H1 (cell line): ENCODE data around the gene BBX. TPM values are rescaled to one million over a fixed set of nuclear protein-coding genes. Genes with fewer than 3 reads are reported as not detected.

Source experiments
- CTCF ChIA-PET: fragments of 300-600 bp; sonication (Branson Sonifier 250); formaldehyde crosslinking; loops from one replicate; lab custom pipeline; 2021; ENCODE audit not compliant: partially characterized antibody; lab: Charles Lee
- POLR2A ChIA-PET: fragments of 300-600 bp; sonication (Branson Sonifier 250); formaldehyde crosslinking; loops from one replicate; lab custom pipeline; 2021; ENCODE audit warnings: inconsistent platforms; ENCODE audit not compliant: partially characterized antibody; lab: Charles Lee
- DNase-seq, 2 experiments: peaks; one replicate each; pipeline versions ENCODE4 v3.0.0 to v3.0.0-alpha.2; 2010 to 2022; ENCODE audit warnings: low spot score in 2 of 2, low read depth in 1 of 2, mixed read lengths in 1 of 2
- FAIRE-seq: peaks from 2 replicates; lab custom pipeline; 2011; peaks lifted over from hg19 to GRCh38; lab: Jason Lieb, UNC
- H2AFZ ChIP-seq: 2 replicates; pipeline ENCODE4 v1.8.1; 2012; ENCODE audit warnings: low read length, inconsistent platforms
- H2AK5ac ChIP-seq: 2 replicates; pipeline ENCODE4 v1.6.1; 2013; ENCODE audit warnings: low read depth, low read length
- H2BK120ac ChIP-seq: replicated peaks from 2 replicates; pipeline ENCODE3; 2013; ENCODE audit warnings: low read depth, low read length, inconsistent platforms
- H2BK12ac ChIP-seq: 2 replicates; pipeline ENCODE4 v1.6.1; 2013; ENCODE audit warnings: low read depth, low read length
- H2BK15ac ChIP-seq: 2 replicates; pipeline ENCODE4 v1.6.1; 2013; ENCODE audit warnings: low read length
- H2BK20ac ChIP-seq: 2 replicates; pipeline ENCODE4 v1.6.1; 2013; ENCODE audit warnings: low read length
- H2BK5ac ChIP-seq: 2 replicates; pipeline ENCODE4 v1.6.1; 2013; ENCODE audit warnings: low read depth, low read length
- H3K14ac ChIP-seq: 2 replicates; pipeline ENCODE4 v1.6.1; 2013; ENCODE audit warnings: inconsistent platforms; ENCODE audit not compliant: insufficient read length
- H3K18ac ChIP-seq: 2 replicates; pipeline ENCODE4 v1.6.1; 2013; ENCODE audit warnings: low read length; ENCODE audit errors: extremely low read depth
- H3K23ac ChIP-seq: 2 replicates; pipeline ENCODE4 v1.6.1; 2013; ENCODE audit warnings: inconsistent platforms; ENCODE audit not compliant: insufficient read length
- H3K23me2 ChIP-seq: 2 replicates; pipeline ENCODE4 v1.6.1; 2013; ENCODE audit warnings: low read depth, low read length
- H3K27ac ChIP-seq: 2 replicates; pipeline ENCODE4 v1.6.1; 2011; ENCODE audit warnings: low read depth, low read length, inconsistent platforms
- H3K27me3 ChIP-seq, 4 experiments: replicated peaks in 1 of 4; 1 replicate in 1 of 4; 2 replicates in 3 of 4; pipeline versions ENCODE4 v1.6.1 to v1.8.1; 2011 to 2013; ENCODE audit warnings: low read length in 3 of 4, mild to moderate bottlenecking in 3 of 4, inconsistent platforms in 2 of 4, mixed read lengths in 2 of 4, moderate library complexity in 1 of 4; ENCODE audit not compliant: control insufficient read depth in 3 of 4, insufficient read depth in 3 of 4; ENCODE audit errors: extremely low read depth in 1 of 4
- H3K36me3 ChIP-seq, 4 experiments: 2 replicates each; pipeline versions ENCODE4 v1.6.1 to v1.8.1; 2011 to 2013; ENCODE audit warnings: mild to moderate bottlenecking in 4 of 4, low read length in 3 of 4, moderate library complexity in 2 of 4, control low read depth in 1 of 4, inconsistent platforms in 1 of 4; ENCODE audit not compliant: insufficient read depth in 4 of 4, control insufficient read depth in 2 of 4
- H3K4ac ChIP-seq: replicated peaks from 2 replicates; pipeline ENCODE3; 2013; ENCODE audit warnings: low read length, low read depth, mixed read lengths, inconsistent platforms; ENCODE audit not compliant: insufficient read length
- H3K4me1 ChIP-seq, 4 experiments: replicated peaks in 1 of 4; 1 replicate in 1 of 4; 2 replicates in 3 of 4; pipeline versions ENCODE4 v1.6.1 to v1.8.1; 2011 to 2013; ENCODE audit warnings: low read length in 3 of 4, inconsistent platforms in 2 of 4, mixed read lengths in 1 of 4; ENCODE audit not compliant: insufficient read depth in 4 of 4, control insufficient read depth in 3 of 4
- H3K4me2 ChIP-seq, 2 experiments: 2 replicates each; pipeline versions ENCODE4 v1.6.1 to v1.8.1; 2011 to 2013; ENCODE audit warnings: low read depth in 2 of 2, low read length in 2 of 2, control low read depth in 1 of 2, inconsistent platforms in 1 of 2, mild to moderate bottlenecking in 1 of 2; ENCODE audit not compliant: insufficient read depth in 1 of 2
- H3K4me3 ChIP-seq, 4 experiments: fragments of 200-600, 300-600 bp in 1 of 4; sonication (generic), shearing (Covaris generic), sonication (Bioruptor Twin) in 1 of 4; 2 replicates each; pipeline versions ENCODE4 v1.5.1 to v1.8.1; 2011 to 2016; ENCODE audit warnings: low read length in 4 of 4, low read depth in 3 of 4, control low read depth in 2 of 4, inconsistent platforms in 2 of 4, mild to moderate bottlenecking in 2 of 4, mixed read lengths in 1 of 4, moderate library complexity in 1 of 4; ENCODE audit not compliant: insufficient read depth in 2 of 4; ENCODE audit errors: extremely low read depth in 1 of 4
- H3K56ac ChIP-seq: replicated peaks from 2 replicates; pipeline ENCODE3; 2013; ENCODE audit warnings: low read depth, mild to moderate bottlenecking, mixed read lengths, low read length, inconsistent platforms; ENCODE audit not compliant: insufficient read length
- H3K79me1 ChIP-seq: 2 replicates; pipeline ENCODE4 v1.6.1; 2013; ENCODE audit warnings: low read depth, low read length, control low read depth
- H3K79me2 ChIP-seq, 2 experiments: 2 replicates each; pipeline versions ENCODE4 v1.6.1 to v1.8.1; 2012 to 2013; ENCODE audit warnings: low read length in 2 of 2, mild to moderate bottlenecking in 2 of 2, inconsistent platforms in 1 of 2; ENCODE audit not compliant: insufficient read depth in 2 of 2, control insufficient read depth in 1 of 2
- H3K9ac ChIP-seq, 4 experiments: replicated peaks in 1 of 4; 1 replicate in 1 of 4; 2 replicates in 3 of 4; pipeline versions ENCODE4 v1.6.1 to v1.8.1; 2011 to 2013; ENCODE audit warnings: low read depth in 3 of 4, low read length in 3 of 4, control low read depth in 2 of 4, mild to moderate bottlenecking in 2 of 4, moderate library complexity in 2 of 4, inconsistent platforms in 1 of 4; ENCODE audit errors: extremely low read depth in 1 of 4
- H3K9me3 ChIP-seq, 2 experiments: 2 replicates each; pipeline versions ENCODE4 v1.6.1 to v1.8.1; 2012 to 2013; ENCODE audit warnings: mild to moderate bottlenecking in 2 of 2, moderate library complexity in 2 of 2, control low read depth in 1 of 2, inconsistent platforms in 1 of 2, low read depth in 1 of 2, low read length in 1 of 2, mixed read lengths in 1 of 2; ENCODE audit not compliant: insufficient read depth in 2 of 2
- H4K20me1 ChIP-seq, 2 experiments: replicated peaks in 1 of 2; 2 replicates each; pipeline versions ENCODE3 to v1.8.1; 2011 to 2013; ENCODE audit warnings: inconsistent platforms in 2 of 2, low read length in 2 of 2, mild to moderate bottlenecking in 1 of 2; ENCODE audit not compliant: insufficient read depth in 2 of 2, control insufficient read depth in 1 of 2
- H4K5ac ChIP-seq: 2 replicates; pipeline ENCODE4 v1.6.1; 2013; ENCODE audit warnings: low read length, low read depth, mixed read lengths, inconsistent platforms; ENCODE audit not compliant: insufficient read length
- H4K8ac ChIP-seq: 2 replicates; pipeline ENCODE4 v1.8.0; 2013; ENCODE audit warnings: mild to moderate bottlenecking, moderate library complexity, low read length, inconsistent platforms; ENCODE audit not compliant: insufficient read depth; ENCODE audit errors: extremely low read depth
- H4K91ac ChIP-seq: replicated peaks from 2 replicates; pipeline ENCODE3; 2013; ENCODE audit warnings: low read length, mixed read lengths, inconsistent platforms; ENCODE audit not compliant: insufficient read length
- BACH1 ChIP-seq: IDR thresholded peaks from 2 replicates; pipeline ENCODE4 v1.6.1; 2012; ENCODE audit warnings: low read length, improper control_type of control experiment
- HDAC2 ChIP-seq, 2 experiments: fragments of 300-600 bp in 1 of 2; sonication (generic) in 1 of 2; IDR thresholded peaks; 2 replicates each; pipeline ENCODE4 v1.6.1; 2011 to 2012; ENCODE audit warnings: low read depth in 2 of 2, low read length in 2 of 2, mild to moderate bottlenecking in 2 of 2, moderate library complexity in 2 of 2, borderline replicate concordance in 1 of 2, inconsistent platforms in 1 of 2
- POLR2A ChIP-seq, 2 experiments: IDR thresholded peaks; 1 replicate in 1 of 2; 2 replicates in 1 of 2; pipeline ENCODE4 v1.6.1; 2011; ENCODE audit warnings: low read depth in 2 of 2, low read length in 2 of 2, mild to moderate bottlenecking in 2 of 2; ENCODE audit errors: control extremely low read depth in 1 of 2
- WGBS, 2 experiments: shearing (Covaris generic) in 1 of 2; methylation state at CpG; one replicate each; pipeline versions ENCODE4 v1.1.6 to v1.1.7; 2013 to 2015; ENCODE audit warnings: low lambda C conversion rate in 2 of 2, mixed read lengths in 2 of 2, inconsistent platforms in 1 of 2, low coverage in 1 of 2, missing lambda C conversion rate in 1 of 2; ENCODE audit not compliant: insufficient replicate concordance in 2 of 2, insufficient coverage in 1 of 2, insufficient read length in 1 of 2; ENCODE audit errors: extremely low coverage in 1 of 2, missing lambda C conversion rate in 1 of 2; 5-methylcytosine and 5-hydroxymethylcytosine counted together
- polyA plus RNA-seq, 7 experiments: library from polyadenylated mRNA; depleted of rRNA in 3 of 7; stranded (reverse) in 5 of 7; unstranded in 2 of 7; fragments of >200 nt in 5 of 7; fragments of 200-250 nt in 2 of 7; gene quantifications; 1 replicate in 5 of 7; 2 replicates in 1 of 7; 4 replicates in 1 of 7; pipeline versions ENCODE4 v1.2.1 to v1.2.3, GENCODE V29; 2011 to 2013; ENCODE audit warnings: missing spikeins in 2 of 7, mixed read lengths in 2 of 7
- total RNA-seq: library from RNA; stranded (reverse); fragmentation: NEBNext Ultra II Directional; extraction: Animal tissue kit (Norgen Biotek cat#: 25700); gene quantifications from 2 replicates; pipeline ENCODE4 v1.2.1, GENCODE V29; 2021

BBX gene
- total and polyA plus RNA-seq, 2 of the 8 experiments (the other 6 are each of a cell fraction or from before 2014, with no cell fraction given): 11.0 to 42.5 TPM

DNA sequence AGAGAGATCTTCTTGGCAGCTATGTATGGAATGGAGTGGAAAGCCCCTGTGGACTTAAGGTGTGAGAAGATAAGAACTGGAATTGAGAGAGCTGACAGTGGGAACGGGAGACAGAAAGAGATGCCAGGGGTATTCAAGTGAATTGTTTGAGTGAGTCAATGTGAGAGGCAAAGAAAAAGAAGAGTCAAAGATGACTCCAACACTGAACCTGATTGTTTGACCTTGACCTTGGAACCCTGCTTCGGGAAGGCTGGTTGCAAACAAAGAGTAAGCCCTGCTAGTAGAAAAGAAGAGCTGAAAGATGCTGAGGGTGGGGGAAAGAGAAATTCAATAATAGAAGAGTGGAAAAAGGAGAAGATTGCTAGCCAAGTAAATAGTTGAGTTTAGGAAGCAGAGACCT lies 238.6 kb downstream of the BBX start:
- DNase-seq (no peak), FAIRE-seq (no peak)
- Histone ChIP-seq H2BK5ac (no peak overlapping the region), H3K27me3 (no peaks in the 10 kb centered on the region), H3K56ac (no peak overlapping the region), H4K5ac (no peak overlapping the region), H3K9ac (no peak overlapping the region), H3K27ac (no peak overlapping the region), H3K4me2 (no peak overlapping the region), H2BK15ac (no peak overlapping the region), H3K4me1 (no peaks in the 10 kb centered on the region), H2AFZ (no peak overlapping the region), H2BK120ac (no peak overlapping the region), H4K20me1 (no peaks in the 10 kb centered on the region), H3K23ac (no peak overlapping the region), H3K18ac (no peak overlapping the region), H4K91ac (no peak overlapping the region), H3K79me1 (no peaks in the 10 kb centered on the region), H3K9me3 (no peaks in the 10 kb centered on the region), H3K14ac (no peak overlapping the region), H3K36me3 (no peaks in the 10 kb centered on the region), H4K8ac (no peak overlapping the region), H2BK20ac (no peak overlapping the region), H3K79me2 (no peaks in the 10 kb centered on the region), H3K4ac (no peak overlapping the region), H2AK5ac (no peak overlapping the region; the same call in 1 of the 2 replicates), H3K4me3 (no peak overlapping the region), H3K23me2 (no peaks in the 10 kb centered on the region), H2BK12ac (no peak overlapping the region)
- TF ChIP-seq POLR2A (IDR thresholded peaks at IDR 0.05; ENCODE audit: control extremely low read depth in 1 of 2, low read depth in 2 of 2, low read length in 2 of 2): no peak
- TF ChIP-seq HDAC2 (IDR thresholded peaks at IDR 0.05; ENCODE audit: borderline replicate concordance in 1 of 2, low read depth in 2 of 2, low read length in 2 of 2): no peak
- no peak for TF ChIP-seq BACH1
- 79% methylated on average over 2 of the region's 2 CpGs; no CpG with 5 or more reads in 1 of the 2 experiments for WGBS, 2 experiments
- POLR2A ChIA-PET: no interaction called here
- CTCF ChIA-PET: interaction anchor here (0.6 to 1.3 kb wide), 3 partner anchors 20 to 702 kb away, joined by 3 to 4 read pairs (median 3); no protein-coding TSS in a partner anchor
